Glutamatergic neuron (in vitro differentiated cells): ENCODE results near the gene HOXD9. TPM values are rescaled to one million over a fixed set of nuclear protein-coding genes. Genes with fewer than 3 reads are reported as not detected.
A peak's percentile ranks its signal among the peaks of the same experiment; 100 is the strongest.

ENCODE experiments used
- DNase-seq: peaks from one replicate; pipeline ENCODE4 v3.0.0; 2022
- H3K27ac Mint-ChIP-seq: one replicate; pipeline ENCODE4 v1.8.0; 2020; ENCODE audit warnings: mild to moderate bottlenecking, mixed read lengths, inconsistent platforms; ENCODE audit not compliant: unreplicated experiment
- H3K27me3 Mint-ChIP-seq: one replicate; pipeline ENCODE4 v1.8.0; 2020; ENCODE audit warnings: mild to moderate bottlenecking, moderate library complexity, mixed read lengths, inconsistent platforms; ENCODE audit not compliant: unreplicated experiment
- H3K36me3 Mint-ChIP-seq: one replicate; pipeline ENCODE4 v1.8.0; 2020; ENCODE audit warnings: mild to moderate bottlenecking, mixed read lengths, inconsistent platforms; ENCODE audit not compliant: unreplicated experiment
- H3K4me1 Mint-ChIP-seq: one replicate; pipeline ENCODE4 v1.8.0; 2020; ENCODE audit warnings: mild to moderate bottlenecking, low read depth, mixed read lengths, inconsistent platforms; ENCODE audit not compliant: unreplicated experiment
- H3K4me3 Mint-ChIP-seq: one replicate; pipeline ENCODE4 v1.8.0; 2020; ENCODE audit warnings: mild to moderate bottlenecking, mixed read lengths, inconsistent platforms; ENCODE audit not compliant: unreplicated experiment
- H3K9me3 Mint-ChIP-seq: one replicate; pipeline ENCODE4 v1.8.0; 2020; ENCODE audit warnings: mild to moderate bottlenecking, moderate library complexity, mixed read lengths, inconsistent platforms; ENCODE audit not compliant: unreplicated experiment
- total RNA-seq: library from RNA; stranded (reverse); fragmentation: NEBNext Ultra II Directional; extraction: Animal tissue kit (Norgen Biotek cat#: 25700); gene quantifications from one replicate; pipeline ENCODE4 v1.2.1, GENCODE V29; 2021; ENCODE audit not compliant: unreplicated experiment
- TF ChIP-seq, protein P1 (sequence below): fragments of 200-600 bp; sonication (generic); IDR thresholded peaks from one replicate; pipeline ENCODE4 v1.5.0; 2021; ENCODE audit not compliant: partially characterized antibody, unreplicated experiment

HOXD9 gene
- total RNA-seq, 1 donor from 2014 or later, result 0.44 TPM

GRCh38 chr2:176124110-176124946 lies 1.8 kb downstream of the HOXD9 start:
- peak overlapping the region; percentile 58 for H3K4me3 Mint-ChIP-seq
- TF ChIP-seq, protein P1, sequence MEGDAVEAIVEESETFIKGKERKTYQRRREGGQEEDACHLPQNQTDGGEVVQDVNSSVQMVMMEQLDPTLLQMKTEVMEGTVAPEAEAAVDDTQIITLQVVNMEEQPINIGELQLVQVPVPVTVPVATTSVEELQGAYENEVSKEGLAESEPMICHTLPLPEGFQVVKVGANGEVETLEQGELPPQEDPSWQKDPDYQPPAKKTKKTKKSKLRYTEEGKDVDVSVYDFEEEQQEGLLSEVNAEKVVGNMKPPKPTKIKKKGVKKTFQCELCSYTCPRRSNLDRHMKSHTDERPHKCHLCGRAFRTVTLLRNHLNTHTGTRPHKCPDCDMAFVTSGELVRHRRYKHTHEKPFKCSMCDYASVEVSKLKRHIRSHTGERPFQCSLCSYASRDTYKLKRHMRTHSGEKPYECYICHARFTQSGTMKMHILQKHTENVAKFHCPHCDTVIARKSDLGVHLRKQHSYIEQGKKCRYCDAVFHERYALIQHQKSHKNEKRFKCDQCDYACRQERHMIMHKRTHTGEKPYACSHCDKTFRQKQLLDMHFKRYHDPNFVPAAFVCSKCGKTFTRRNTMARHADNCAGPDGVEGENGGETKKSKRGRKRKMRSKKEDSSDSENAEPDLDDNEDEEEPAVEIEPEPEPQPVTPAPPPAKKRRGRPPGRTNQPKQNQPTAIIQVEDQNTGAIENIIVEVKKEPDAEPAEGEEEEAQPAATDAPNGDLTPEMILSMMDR, result no peak
- H3K9me3 Mint-ChIP-seq, result peaks cover 22% of the 10 kb centered on the region
- no peak for DNase-seq
- no peak overlapping the region for H3K27ac Mint-ChIP-seq
- H3K36me3 Mint-ChIP-seq, result no peaks in the 10 kb centered on the region
- H3K4me1 Mint-ChIP-seq, result peaks cover 8% of the 10 kb centered on the region
- peaks cover 51% of the 10 kb centered on the region for H3K27me3 Mint-ChIP-seq

DNA sequence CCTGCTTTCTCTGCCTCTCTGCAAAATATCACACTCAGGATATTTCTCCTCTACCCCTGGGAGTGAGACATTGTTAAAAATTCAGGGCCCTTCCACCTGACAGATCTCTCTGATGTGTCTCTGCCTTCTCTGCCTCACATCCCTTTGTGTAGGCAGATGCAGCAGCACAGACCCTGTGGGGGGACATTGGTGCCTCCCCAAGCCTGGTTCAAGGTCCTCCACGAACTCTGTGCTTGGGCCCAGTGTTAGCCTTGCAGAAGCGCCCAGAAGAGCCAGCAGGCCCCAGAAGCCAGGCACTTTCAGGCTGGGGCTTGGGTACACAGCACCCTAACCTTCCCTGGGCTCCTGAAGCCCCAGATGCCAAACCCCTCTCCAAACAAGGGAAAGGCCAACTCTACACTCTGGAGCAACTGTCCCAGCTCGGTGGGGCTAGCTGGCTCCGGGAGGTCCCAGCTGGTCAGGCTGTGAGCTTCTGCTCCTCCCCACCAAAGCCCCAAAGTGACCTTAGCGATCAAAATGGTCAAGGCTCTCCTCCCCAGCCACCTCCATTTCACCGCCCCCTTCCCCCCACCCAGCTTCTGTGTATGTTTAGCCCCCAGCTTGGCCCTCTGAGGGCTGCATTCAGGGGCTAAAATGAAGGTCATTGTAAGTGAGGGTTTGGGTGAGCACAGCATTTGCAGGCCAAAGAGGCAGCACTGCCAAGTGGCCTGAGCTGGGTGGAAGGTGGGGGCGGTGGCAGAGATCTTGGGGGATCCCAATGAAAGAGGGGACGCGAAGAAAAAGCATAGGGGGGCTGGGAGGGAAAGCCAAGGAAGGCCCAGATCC lies 2.6 kb downstream of the HOXD9 start:
- Mint-ChIP-seq H3K36me3 (no peaks in the 10 kb centered on the region), H3K27ac (no peak overlapping the region), H3K4me1 (peaks cover 8% of the 10 kb centered on the region), H3K27me3 (peaks cover 46% of the 10 kb centered on the region), H3K9me3 (peaks cover 19% of the 10 kb centered on the region), H3K4me3 (peak overlapping the region; percentile 13)
- TF ChIP-seq, protein P1, result no peak
- DNase-seq, result no peak

DNA sequence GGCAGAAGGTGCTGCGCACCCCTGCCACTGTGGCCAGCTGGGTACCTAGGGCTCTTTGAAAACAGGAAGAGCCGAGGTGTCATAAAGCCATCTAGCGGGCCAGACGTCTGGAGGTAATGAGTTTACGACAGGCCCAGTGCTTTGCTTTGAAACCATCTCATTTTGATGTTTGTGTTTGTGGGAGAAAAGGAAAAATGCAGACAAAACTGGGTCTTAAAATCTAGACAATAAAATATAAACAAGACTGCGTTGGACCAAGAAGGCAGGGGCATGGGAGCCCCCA lies 3.2 kb downstream of the HOXD9 start:
- H3K36me3 Mint-ChIP-seq, result no peaks in the 10 kb centered on the region
- TF ChIP-seq, protein P1, result no peak
- no peak overlapping the region for H3K4me3 Mint-ChIP-seq
- H3K9me3 Mint-ChIP-seq, result peaks cover 19% of the 10 kb centered on the region
- peaks cover 44% of the 10 kb centered on the region for H3K27me3 Mint-ChIP-seq
- no peak for DNase-seq
- peaks cover 8% of the 10 kb centered on the region for H3K4me1 Mint-ChIP-seq
- peak overlapping the region; percentile 25 for H3K27ac Mint-ChIP-seq

DNA sequence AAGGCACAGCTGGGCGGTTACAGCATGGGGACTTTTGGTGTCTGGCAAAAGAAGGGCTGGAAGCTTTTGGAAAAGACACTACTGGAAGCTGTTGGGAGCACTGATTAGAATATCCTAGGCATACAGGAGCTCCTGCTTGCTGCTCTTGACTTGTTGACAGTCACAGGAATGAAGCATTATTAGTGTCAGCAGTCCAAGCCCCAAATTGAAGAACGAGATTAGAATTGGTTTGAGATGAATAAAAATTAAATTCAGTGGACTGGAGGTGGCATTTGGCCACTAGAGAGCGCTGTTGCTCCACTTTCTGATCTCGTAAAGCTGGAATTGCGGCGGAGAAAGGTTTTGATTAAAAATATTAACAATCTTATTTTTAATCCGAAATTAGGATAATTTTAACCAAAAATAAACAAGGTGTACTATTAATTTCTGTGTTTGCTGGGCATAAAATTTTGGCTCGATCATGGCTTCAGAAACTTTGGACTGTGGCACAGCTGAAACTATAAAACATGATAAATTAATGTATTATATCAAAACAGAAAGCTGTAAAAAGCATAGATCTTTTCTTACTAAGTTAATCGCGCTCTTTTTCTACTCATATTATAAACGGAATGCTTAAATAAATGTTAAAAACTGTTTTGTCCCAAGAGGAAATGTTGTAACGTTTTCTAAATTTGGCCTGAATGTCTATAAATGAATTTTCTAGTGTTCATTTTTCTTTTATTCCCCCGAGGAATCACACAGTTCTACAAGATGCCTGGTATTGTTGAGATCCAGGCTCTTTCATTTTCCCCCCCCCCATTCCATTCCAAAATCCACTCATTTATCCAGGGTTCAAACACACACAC lies 4.6 kb downstream of the HOXD9 start:
- Mint-ChIP-seq H3K4me3 (no peak overlapping the region), H3K36me3 (no peaks in the 10 kb centered on the region), H3K4me1 (peaks cover 10% of the 10 kb centered on the region), H3K27ac (no peak overlapping the region), H3K27me3 (peaks cover 52% of the 10 kb centered on the region), H3K9me3 (peaks cover 25% of the 10 kb centered on the region)
- TF ChIP-seq, protein P1, result peak; percentile 96
- peak; percentile 77 for DNase-seq
